Gastroesophageal sphincter (tissue), 4 donors: ENCODE results near the gene GNL1. TPM values are rescaled to one million over a fixed set of nuclear protein-coding genes. Genes with fewer than 3 reads are reported as not detected.
A peak's percentile ranks its signal among the peaks of the same experiment; 100 is the strongest.

ENCODE experiments used
- ATAC-seq: fragments of 150-250 bp; one replicate; pipeline ENCODE4 v1.9.1; 2016; ENCODE audit warnings: mild to moderate bottlenecking, moderate library complexity
- H3K27ac ChIP-seq, 4 donors: fragments of 200-600 bp; sonication (generic) in 3 of 4; 1 replicate in 3 of 4; 2 replicates in 1 of 4; pipeline ENCODE4 v1.5.1; 2016 to 2019
- H3K27me3 ChIP-seq: fragments of 200-600 bp; sonication (generic); one replicate; pipeline ENCODE4 v1.5.1; 2019
- H3K36me3 ChIP-seq, 2 donors: fragments of 200-600 bp; sonication (generic); one replicate each; pipeline ENCODE4 v1.5.1; 2019; ENCODE audit warnings: control low read depth in 1 of 2
- H3K4me1 ChIP-seq, 3 donors: fragments of 200-600 bp; sonication (generic); 1 replicate in 2 of 3; 2 replicates in 1 of 3; pipeline ENCODE4 v1.5.1; 2016 to 2019; ENCODE audit warnings: control low read depth in 2 of 3
- H3K4me3 ChIP-seq, 2 donors: fragments of 200-600 bp; sonication (generic); one replicate each; pipeline ENCODE4 v1.5.1; 2019; ENCODE audit warnings: mild to moderate bottlenecking in 1 of 2, moderate library complexity in 1 of 2
- H3K9me3 ChIP-seq, 3 donors: fragments of 200-600 bp; sonication (generic); one replicate each; pipeline ENCODE4 v1.5.1; 2017 to 2019; ENCODE audit warnings: control low read depth in 2 of 3
- CTCF ChIP-seq, 4 experiments: fragments of 200-600 bp in 2 of 4; fragments of 450-650 bp in 2 of 4; sonication (generic) in 1 of 4; IDR thresholded peaks; one replicate each; pipeline ENCODE4 v1.5.1; 2017 to 2019; ENCODE audit warnings: antibody characterized with exemption in 4 of 4, mild to moderate bottlenecking in 2 of 4, moderate library complexity in 2 of 4
- EP300 ChIP-seq: sonication (generic); formaldehyde crosslinking; IDR thresholded peaks from one replicate; pipeline ENCODE4 v1.6.1; 2017; ENCODE audit warnings: antibody characterized with exemption, mild to moderate bottlenecking
- POLR2A ChIP-seq, 2 donors: fragments of 450-650 bp; IDR thresholded peaks; one replicate each; pipeline ENCODE4 v1.6.1; 2017; ENCODE audit warnings: antibody characterized with exemption in 2 of 2, mild to moderate bottlenecking in 2 of 2, moderate library complexity in 1 of 2
- POLR2AphosphoS5 ChIP-seq: sonication (generic); formaldehyde crosslinking; IDR thresholded peaks from one replicate; pipeline ENCODE4 v1.6.1; 2017; ENCODE audit warnings: antibody characterized with exemption
- WGBS, 2 donors: methylation state at CpG; one replicate each; pipeline ENCODE4 v1.1.5; 2018; ENCODE audit warnings: low coverage in 1 of 2; 5-methylcytosine and 5-hydroxymethylcytosine counted together
- total RNA-seq, 4 donors: library from RNA; depleted of rRNA; stranded (reverse); fragments of >200 nt; gene quantifications; one replicate each; pipeline ENCODE4 v1.1.0, GENCODE V29; 2016

GNL1 gene
- total RNA-seq, 4 donors from 2014 or later = 39.2 to 48.3 (median 42.4) TPM

GRCh38 chr6:30513451-30513850 is 42.8 kb downstream of the GNL1 start:
- no peaks in the 10 kb centered on the region for H3K27me3 ChIP-seq
- H3K36me3 ChIP-seq = no peaks in the 10 kb centered on the region
- peaks cover 0 to 5% (median 0%) of the 10 kb centered on the region in 3 donors for H3K4me1 ChIP-seq
- H3K27ac ChIP-seq = no peak overlapping the region
- TF ChIP-seq EP300 (no peak), POLR2AphosphoS5 (no peak), CTCF (IDR thresholded peaks at IDR 0.05) (no peak), POLR2A (IDR thresholded peaks at IDR 0.05) (no peak)
- H3K4me3 ChIP-seq = no peak overlapping the region
- no peak for ATAC-seq
- no peaks in the 10 kb centered on the region for H3K9me3 ChIP-seq
- WGBS, 2 donors = 88 to 94% methylated on average over 2 of the region's 2 CpGs

GRCh38 chr6:30511169-30511546 is 45.1 kb downstream of the GNL1 start:
- Histone ChIP-seq H3K9me3 (no peaks in the 10 kb centered on the region), H3K27me3 (no peaks in the 10 kb centered on the region), H3K36me3 (no peaks in the 10 kb centered on the region), H3K4me3 (no peak overlapping the region), H3K4me1 (peaks cover 0 to 5% (median 0%) of the 10 kb centered on the region in 3 donors), H3K27ac (no peak overlapping the region)
- no peak for ATAC-seq
- 36 to 47% methylated on average over 4 to 5 of the region's 5 CpGs for WGBS, 2 donors
- no peak for TF ChIP-seq EP300
- TF ChIP-seq POLR2A (IDR thresholded peaks at IDR 0.05) = no peak
- no peak for TF ChIP-seq POLR2AphosphoS5
- TF ChIP-seq CTCF (IDR thresholded peaks at IDR 0.05) = no peak

GRCh38 chr6:30510419-30511168 is 45.7 kb downstream of the GNL1 start:
- Histone ChIP-seq H3K4me3 (no peak overlapping the region), H3K4me1 (no peaks in the 10 kb centered on the region), H3K27me3 (no peaks in the 10 kb centered on the region), H3K9me3 (no peaks in the 10 kb centered on the region), H3K27ac (no peak overlapping the region), H3K36me3 (no peaks in the 10 kb centered on the region)
- no peak for ATAC-seq
- 77 to 81% methylated on average over 9 to 10 of the region's 10 CpGs for WGBS, 2 donors
- TF ChIP-seq POLR2AphosphoS5 (no peak), CTCF (IDR thresholded peaks at IDR 0.05) (no peak), POLR2A (IDR thresholded peaks at IDR 0.05) (no peak), EP300 (no peak)

GRCh38 chr6:30508890-30509736 is 47.2 kb downstream of the GNL1 start:
- Histone ChIP-seq H3K36me3 (no peaks in the 10 kb centered on the region), H3K4me1 (no peaks in the 10 kb centered on the region), H3K9me3 (no peaks in the 10 kb centered on the region), H3K4me3 (no peak overlapping the region), H3K27me3 (peaks cover 10% of the 10 kb centered on the region), H3K27ac (peak overlapping the region in 1 of 4 donors; percentile 42)
- TF ChIP-seq EP300 (no peak), POLR2A (IDR thresholded peaks at IDR 0.05) (no peak), POLR2AphosphoS5 (no peak), CTCF (IDR thresholded peaks at IDR 0.05) (no peak)
- ATAC-seq = no peak
- WGBS, 2 donors = 30 to 48% methylated on average over 4 to 5 of the region's 5 CpGs
